DMS 273 (cell line): ENCODE results near the gene JAZF1.

Source experiments
- DNase-seq: peaks from one replicate; lab custom pipeline; 2025; ENCODE audit not compliant: unreplicated experiment; lab: John Stamatoyannopoulos, UW

Gene JAZF1

DNA sequence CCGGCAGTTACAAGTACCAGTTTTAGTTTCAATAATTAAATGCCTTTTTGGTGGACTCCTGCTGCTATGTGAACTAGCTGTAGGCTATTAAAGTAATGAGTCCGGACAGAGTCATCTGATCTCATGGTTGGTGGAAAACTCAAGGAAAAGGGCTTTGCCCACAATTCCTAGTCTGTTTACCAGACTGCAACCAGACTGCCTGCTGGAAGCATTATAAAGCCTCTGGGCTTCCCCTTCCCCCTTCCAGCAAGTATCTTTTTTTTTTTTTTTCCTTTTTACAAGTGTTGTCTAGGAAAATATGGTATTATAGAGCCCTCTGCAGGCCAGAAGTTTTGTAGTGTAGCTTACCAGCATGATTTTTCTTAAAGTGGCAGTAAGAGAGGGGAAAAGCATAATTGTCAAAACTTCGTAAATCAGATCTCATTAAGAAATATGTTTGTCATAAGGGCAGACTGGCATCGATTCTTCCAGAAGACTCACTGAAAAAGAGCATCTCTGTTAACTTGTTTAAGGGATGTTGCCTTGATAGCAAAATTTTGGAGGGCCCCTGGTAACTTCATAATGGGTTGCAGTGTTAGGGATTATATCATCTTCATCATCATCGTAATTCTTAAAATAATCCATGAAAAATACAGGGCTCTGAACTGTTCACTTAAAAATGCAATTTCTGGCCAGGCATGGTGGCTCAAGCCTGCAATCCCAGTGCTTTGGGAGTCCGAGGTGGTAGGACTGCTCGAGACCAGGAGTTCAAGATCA, 259.3 kb downstream of the JAZF1 start:
- DNase-seq, result peak; percentile 91

DNA sequence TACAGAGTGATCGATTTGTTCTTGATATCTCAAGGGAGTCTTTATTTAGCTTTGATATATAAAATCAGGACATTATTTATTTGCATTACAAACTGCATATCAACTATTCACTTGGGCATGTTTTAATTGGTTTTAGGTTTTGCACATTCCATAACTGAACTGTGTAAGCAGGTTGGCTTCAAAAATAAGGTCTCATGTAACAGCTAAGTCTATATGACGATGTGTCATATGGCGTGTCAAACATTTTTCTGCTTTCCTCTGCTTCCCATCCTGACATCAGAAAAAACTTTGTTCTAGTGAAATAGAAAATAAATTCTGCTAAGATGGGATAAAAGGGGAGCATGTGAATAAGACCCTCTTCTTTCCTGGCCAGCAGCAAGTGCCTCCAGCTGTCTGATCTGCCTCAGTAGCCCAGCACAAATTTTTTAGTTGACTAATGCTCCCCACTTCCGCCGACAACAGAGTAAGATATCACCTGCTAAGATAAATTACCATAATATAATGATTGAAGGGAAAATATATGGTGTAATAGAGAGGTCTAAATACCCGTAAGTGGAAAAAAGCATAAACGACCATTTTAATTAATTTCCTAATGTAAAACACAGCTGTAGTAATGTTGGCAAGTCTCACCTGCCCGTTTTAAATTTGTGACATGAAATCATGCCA, 260.2 kb downstream of the JAZF1 start:
- DNase-seq, result no peak

DNA sequence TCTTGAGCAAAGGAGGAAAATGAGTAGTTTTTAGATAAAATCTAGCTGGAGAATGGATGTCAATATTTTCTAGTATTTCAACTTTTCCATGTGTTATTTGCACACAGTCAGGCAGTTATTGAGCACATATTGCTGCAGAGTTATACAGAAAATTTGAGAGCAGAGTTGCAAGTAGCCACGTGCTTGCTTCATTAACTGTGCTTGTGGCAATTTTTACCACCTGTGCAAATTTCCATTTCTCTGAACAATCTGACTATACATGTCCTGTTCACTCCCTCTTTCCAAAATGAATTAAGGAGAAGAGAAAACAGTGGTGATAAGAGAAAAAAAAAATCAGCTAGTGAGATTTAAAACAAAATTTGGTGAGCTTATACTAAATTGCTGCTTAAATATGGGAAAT, 262.1 kb downstream of the JAZF1 start:
- DNase-seq, result no peak

DNA sequence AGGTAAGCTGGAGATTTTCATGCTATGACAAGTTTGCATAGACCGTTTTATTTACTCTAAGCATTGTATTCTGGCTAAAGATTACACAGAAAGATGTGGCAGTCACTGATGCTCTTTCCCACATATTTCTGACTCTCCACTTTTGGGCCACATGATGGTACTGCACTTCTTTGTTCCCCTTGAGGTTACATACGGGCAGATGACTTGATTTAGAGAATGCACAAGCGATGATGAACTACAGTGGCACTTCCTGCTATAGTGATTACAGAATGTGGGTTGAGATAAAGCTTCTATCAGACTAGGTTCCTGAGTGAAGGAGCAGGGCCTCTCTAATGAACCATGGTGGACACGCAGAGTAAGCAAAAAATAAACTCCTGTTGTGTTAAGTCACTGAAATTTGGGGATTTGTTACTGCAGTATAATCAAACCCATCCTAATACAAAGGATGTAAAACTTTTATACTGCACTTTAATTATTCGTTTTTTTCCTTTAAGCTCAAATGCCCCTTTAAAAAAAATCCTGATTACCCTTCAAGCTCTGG, 262.8 kb downstream of the JAZF1 start:
- DNase-seq, result no peak

DNA sequence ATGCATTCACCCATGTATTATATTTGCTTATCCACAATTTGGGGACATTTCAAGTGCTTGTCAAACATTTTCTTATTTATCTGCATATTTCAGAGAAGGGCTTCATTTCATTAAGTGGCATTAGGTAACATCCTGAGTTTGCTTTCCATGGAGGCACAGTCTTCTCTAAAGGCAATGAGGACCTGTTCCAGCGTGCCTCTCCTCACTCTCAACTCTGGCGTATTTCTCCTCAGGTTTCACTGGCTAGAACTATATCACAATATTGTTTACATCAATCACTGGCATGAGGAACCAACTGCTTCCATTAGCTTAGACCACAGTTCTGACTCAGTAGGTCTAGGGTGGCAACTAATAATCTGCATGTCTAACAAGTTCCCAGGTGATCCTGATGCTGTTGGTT, 263.5 kb downstream of the JAZF1 start:
- no peak for DNase-seq

DNA sequence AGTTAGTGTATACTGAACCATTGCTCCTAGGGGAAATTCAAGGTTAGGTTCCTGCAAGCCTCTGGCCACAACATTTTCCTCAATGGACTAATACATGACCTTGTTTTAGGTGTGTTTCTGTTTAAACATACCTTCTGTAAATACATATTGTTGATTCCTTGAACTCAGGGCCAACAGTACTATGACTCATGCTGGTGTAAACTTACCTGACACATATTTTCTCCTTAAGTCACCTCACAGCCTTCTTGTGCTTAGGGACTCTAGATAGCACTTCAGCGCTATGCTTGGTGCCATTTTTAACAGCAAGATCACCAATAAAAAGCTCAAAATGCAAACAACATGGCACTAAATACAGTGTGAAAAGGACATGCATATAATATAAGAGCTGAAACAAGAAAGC, 264.2 kb downstream of the JAZF1 start:
- no peak for DNase-seq

DNA sequence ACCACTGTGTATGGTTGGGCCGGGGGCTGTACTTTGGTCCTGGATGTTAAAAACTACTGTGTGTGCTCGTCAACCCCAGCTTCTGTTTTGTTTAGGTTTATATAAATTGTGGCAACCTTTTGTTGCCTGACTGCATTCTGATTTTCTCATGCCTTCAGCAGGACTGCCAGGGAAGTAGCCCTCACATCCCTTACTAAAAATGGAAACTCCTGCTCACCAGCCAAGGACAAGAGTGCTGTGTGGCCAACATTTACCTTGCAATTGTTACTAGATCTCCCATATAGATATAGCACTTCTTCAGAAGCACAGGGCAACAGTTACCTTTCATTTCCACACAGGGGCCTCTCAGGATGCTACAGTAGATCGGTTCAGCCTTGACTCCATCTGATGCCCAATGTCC, 266.2 kb downstream of the JAZF1 start:
- DNase-seq, result no peak

DNA sequence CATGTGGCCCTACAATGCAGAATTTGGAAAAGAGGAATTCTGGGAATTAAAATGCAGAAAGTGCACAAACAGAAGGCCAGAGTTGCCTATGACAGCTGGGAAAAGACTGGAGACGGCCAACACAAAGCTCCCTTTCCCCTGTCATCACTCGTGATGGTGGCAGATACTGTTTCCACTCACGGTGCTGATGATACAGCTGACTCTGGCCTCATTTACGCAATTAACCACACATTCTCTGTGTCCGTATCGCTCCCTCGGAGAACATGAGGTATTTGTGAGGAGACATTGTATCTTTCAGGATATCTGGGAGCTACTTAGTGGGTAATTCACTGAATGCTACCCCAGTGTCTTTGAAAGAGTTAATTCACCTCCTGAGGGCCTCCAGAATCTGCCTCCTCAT, 267.8 kb downstream of the JAZF1 start:
- DNase-seq, result no peak

DNA sequence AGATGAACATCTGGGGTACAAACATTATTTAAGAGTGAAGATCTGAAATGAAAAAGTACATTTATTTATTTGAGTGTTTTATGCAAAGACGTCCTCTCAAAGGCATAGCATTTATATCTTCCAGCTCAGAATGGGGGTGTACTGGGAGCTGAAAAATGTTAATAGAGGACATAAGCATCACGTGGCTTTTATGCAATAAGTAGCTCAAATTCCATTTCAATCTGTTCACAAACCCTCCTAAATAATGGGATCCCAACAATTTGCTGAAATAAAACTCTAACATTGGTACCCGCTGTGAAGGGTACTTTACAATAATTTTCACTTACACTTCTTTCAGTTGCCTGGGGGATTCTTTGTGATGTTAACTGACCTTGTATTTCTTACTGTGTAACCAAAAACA, 268.7 kb downstream of the JAZF1 start:
- DNase-seq, result no peak

DNA sequence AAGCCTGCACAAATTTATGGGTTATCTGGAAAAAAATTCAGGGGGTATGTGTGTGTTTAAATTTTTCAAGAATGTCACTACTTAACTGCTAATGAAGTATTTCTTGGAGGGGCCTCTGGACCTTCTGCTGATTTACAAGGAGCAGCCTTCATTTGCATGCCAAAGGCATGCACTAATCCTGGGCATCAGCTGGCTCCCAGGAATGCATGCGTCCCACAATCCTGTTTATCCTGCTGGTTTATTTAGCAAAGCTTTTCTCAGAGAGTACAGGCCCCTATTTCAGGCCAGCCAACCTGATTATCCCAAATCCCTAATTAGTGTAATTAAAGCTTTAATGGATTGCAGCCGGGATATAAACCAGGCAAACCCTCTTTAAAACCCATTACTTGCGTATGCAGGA, 270.3 kb downstream of the JAZF1 start:
- no peak for DNase-seq

DNA sequence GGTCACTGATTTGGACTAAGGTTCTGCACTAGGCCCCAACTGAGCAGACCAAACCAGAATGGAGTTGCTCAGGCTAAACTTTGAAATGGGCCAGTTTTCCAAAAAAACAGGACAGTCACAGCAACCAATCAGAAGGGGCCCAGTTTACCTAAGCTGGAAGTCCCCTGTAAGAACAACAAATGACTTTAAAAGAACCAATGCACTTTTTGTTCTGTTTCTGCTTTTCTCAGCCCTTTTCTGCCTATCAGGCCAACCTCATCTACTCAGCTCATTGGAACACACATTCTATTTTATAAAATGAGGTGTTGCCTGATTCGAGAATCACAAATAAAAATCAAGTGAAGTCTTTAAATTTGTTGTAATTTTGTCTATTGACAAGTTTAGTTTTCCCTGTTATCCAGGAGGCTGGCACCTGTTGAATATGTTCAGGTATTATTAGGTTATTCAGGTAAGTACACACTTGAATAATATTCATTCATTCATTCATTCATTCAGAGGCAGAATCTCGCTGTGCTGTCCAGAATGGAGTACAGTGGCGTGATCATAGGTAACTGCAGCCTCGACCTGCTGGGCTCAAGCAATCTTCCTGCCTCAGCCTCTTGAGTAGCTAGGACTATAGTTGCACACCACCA, 271.9 kb downstream of the JAZF1 start:
- no peak for DNase-seq

DNA sequence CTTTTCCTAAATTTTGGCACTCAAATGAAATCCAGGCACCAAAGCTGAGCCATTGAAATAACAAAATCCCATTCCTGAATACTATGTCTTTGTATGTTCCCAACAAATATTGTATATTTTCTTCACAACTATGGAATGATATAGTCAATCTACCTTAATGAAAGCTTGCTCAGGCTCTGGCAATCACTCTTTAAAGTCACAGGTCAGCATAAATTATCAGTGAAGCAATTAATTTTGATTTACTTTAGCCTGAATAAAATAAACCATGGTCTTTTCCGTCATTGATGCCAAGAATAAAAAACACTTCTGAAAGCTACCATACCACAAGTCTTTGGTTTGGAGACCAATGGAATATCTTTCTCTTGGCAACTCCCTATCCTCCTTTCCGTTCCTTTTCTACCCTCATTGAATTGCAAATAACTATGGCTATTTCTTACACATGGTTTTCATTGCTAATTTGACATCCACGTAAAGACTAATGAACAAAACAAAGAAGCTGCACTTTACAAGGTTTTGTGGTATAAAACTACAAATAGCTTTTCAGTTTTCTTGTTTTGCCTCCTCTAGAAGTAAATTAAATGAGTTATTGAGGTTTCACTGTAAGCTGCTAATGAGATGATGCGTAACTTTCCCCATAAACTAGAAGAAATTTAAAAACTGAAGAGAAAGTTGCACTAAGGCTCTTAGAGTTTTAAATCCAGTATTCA, 274.1 kb downstream of the JAZF1 start:
- DNase-seq, result no peak

DNA sequence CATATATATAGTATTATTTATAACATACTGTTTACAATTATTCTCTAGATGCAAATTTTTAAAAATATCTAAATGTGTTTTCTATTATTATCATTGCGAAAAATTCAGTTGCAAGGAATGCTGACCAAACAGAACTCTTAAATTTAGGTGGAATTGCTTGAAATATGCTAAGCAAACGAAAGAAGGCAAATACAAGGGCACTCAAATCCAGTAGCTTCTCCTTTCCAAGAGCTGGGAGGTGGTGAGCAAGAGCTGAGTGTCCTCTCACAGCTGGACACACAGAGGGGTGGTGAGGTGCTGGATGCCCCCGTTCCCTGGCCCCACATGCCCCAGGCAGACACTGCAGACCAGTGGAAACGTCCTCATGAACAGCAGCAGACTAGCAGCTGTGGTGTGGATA, 274.6 kb downstream of the JAZF1 start:
- DNase-seq, result no peak

DNA sequence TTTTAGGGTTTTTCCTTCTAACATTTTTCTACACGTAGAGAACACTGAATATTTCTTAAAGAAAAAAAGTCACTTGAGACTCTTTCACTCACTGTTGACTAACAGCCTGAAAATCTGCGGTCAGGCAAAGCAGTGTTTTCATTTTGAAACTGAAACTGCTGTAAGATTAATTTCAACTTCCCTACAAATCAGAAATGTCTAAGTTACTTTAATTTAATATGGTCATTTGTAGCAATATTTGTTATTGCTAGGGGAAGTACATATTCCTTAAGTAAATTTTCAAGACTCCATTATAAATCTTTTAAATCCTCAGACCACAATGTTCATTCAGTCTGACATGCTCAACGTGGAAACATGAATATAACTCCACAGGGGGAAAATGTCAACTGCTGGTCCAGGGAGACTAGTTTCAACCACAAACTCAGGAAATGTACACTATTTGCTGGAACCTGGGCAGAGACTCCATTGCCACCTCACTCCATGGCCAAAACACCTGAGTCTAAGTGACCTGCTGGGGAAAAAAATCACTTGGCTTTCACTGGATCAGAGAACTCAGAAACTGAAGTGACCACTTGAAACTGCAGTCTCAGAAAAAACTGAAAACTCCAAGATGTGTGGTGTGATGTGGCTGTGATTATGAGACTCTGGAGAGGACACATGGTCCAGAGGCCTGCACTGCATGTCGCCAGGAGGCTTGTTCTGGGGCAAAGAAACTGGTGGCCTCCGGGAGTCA, 279.4 kb downstream of the JAZF1 start:
- no peak for DNase-seq

DNA sequence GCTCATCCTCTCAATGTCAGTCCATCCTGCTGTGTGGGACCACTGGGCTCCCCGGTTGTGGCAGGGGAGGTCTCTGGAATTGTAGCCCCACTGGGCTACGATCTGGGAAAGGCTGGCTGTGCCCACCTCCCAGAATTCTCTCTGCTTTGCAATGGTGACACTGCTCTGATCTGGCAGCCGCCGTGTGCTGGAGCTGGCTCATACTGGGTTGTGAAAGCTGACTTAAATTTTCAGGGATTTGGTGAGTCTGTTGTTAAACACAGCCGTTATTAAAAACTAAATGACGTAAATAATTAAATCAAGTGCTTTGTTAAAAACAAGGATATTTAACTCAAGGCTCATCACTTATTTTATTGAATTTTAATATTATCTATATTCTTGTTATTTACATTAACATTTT, 280.6 kb downstream of the JAZF1 start:
- DNase-seq, result no peak

DNA sequence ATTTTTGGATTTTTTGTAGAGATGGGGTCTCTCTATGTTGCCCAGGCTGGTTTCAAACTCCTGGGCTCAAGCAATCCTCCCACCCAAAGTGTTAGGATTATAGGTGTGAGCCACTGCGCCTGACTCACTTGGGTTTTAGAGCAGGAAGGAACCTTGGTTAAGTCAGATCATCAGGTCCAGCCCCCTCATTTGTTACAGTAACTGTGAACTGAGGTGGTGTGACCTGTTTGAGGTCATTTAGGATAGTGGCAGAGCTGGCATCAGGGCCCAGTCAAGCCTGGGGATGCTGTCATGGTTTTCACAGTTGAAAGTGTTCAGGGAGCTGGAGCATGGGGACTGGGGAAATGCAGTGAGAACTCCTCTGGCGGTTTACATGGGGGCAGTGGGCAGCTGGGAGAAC, 281.0 kb downstream of the JAZF1 start:
- no peak for DNase-seq

DNA sequence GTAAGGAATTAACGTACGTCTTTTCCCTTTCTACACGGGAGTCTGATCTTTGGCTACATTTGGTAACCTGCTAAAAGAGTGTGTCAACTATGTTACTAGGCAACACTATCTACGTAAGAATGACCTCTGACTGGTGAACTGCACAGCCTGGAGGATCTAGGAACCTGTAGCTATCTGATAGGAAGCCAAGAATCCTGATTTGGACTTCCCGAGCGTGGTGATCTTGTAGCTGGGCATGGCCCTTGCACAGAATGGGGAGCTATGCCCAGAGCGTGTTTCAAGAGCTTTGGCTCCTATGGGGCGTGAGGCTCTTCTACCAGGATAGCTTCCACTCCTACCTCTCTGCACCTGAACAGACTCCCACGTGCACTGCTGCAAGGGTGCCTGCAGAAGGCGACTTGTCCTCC, 283.2 kb downstream of the JAZF1 start:
- no peak for DNase-seq

DNA sequence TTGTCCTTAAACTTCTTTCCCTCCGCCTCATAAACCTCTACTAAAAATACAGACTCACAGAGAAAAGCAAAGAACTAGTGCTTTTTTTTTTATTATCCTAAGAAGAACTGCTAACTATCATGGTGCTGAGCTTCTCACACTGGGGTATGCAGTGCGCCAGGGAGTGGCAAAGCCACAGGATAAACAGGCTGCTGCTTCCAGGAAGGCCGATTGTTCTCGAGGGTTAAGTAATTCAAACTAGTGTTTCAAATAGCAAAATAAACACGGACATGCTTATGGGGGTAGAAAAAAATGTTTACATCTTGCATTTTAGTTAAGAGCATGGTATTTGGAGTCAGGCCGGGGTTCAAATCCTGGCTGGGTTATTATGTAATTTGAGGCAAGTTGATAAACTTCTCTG, 283.6 kb downstream of the JAZF1 start:
- DNase-seq, result no peak

DNA sequence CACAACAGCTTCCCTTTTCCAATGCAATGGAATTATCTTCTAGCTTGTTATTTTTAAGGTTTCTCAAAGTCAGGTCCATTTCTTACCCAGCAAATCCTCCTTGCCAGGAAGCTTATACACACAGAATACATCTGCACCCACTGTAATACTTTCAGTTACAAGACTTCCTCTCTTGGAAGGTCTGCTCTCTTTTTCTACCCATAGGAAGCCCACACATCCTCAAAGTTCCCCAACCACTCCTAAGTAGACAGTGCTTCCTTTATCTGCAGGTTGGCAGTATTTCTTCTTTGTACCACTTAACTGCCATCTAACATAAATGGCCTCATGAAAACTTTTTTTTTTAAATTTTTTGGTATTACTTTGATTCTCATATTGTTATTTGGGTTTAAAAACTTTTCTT, 285.0 kb downstream of the JAZF1 start:
- no peak for DNase-seq

DNA sequence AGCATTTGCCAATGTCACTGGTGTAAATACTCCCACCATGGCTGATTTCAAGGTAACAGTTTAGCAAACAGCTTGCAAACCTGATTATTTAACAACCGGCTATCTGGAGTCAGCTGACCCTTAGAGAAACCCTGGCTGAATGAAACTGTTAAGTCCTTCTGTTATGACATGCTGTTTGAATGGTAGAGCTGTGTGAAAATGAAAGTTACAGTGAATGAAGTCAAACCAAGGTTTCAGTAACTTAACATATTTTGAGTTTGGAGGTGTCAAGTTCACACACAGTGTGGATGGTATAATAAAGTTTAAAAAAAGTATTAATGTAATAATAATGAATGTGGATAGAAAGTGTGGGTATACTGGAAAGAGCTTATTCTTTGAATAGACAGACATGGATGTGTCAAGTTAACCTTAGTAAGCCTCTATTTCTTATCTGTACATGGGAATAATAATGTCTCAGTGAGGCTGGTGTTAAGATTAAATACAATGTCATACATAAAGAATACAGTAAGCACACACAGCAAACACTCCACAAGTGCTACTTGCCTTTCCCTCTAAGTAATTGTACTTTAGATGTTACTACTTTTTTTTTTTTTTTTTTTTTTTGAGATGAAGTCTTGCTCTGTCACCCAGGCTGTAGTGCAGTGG, 290.3 kb downstream of the JAZF1 start:
- DNase-seq, result no peak
